ENCODE data around the gene HSPA12A. TPM values are rescaled to one million over a fixed set of nuclear protein-coding genes. Genes with fewer than 3 reads are reported as not detected.

HSPA12A gene
- total and polyA plus RNA-seq, 4 donors, result 2.0 to 9.8 (median 5.0) TPM

GRCh38 chr10:116780691-116781205 is 38.4 kb upstream of the HSPA12A start:
- no peaks in the 10 kb centered on the region for H3K27me3 ChIP-seq (ENCODE audit: control insufficient read depth in 3 of 3, insufficient read depth in 3 of 3, low read length in 2 of 3)
- no peak for ATAC-seq (ENCODE audit: insufficient read depth, low FRiP score)
- WGBS, 2 donors, result 92 to 93% methylated on average over 3 of the region's 3 CpGs
- no peak for TF ChIP-seq CTCF (IDR thresholded peaks at IDR 0.05; ENCODE audit: control extremely low read depth, extremely low read depth)
- DNase-seq, result no peak
- H3K27ac ChIP-seq (ENCODE audit: low read depth in 1 of 2, low read length in 1 of 2), result no peak overlapping the region
- no peaks in the 10 kb centered on the region for H3K4me1 ChIP-seq (ENCODE audit: control insufficient read depth in 5 of 5, insufficient read depth in 5 of 5, low read length in 5 of 5)
- no peak overlapping the region for H3K9ac ChIP-seq (ENCODE audit: insufficient read depth in 1 of 2, low read length in 2 of 2)
- no peaks in the 10 kb centered on the region for H3K9me3 ChIP-seq (ENCODE audit: control insufficient read depth in 4 of 4, insufficient read depth in 3 of 4, low read length in 3 of 4)
- no peak overlapping the region for H3K4me3 ChIP-seq
- H3K36me3 ChIP-seq (ENCODE audit: control insufficient read depth in 4 of 4, insufficient read depth in 4 of 4, low read length in 4 of 4), result no peaks in the 10 kb centered on the region

- 85 to 88% methylated on average over 16 of the region's 16 CpGs for WGBS, 2 donors
Measured at GRCh38 chr10:116779076-116779687, 36.8 kb upstream of the HSPA12A start.

GRCh38 chr10:116777006-116777405 is 34.6 kb upstream of the HSPA12A start:
- no peaks in the 10 kb centered on the region for H3K27me3 ChIP-seq (ENCODE audit: control insufficient read depth in 3 of 3, insufficient read depth in 3 of 3, low read length in 2 of 3)
- H3K9ac ChIP-seq (ENCODE audit: insufficient read depth in 1 of 2, low read length in 2 of 2), result no peak overlapping the region
- DNase-seq, result no peak
- H3K4me3 ChIP-seq, result no peak overlapping the region
- no peak for TF ChIP-seq CTCF (IDR thresholded peaks at IDR 0.05; ENCODE audit: control extremely low read depth, extremely low read depth)
- peaks cover 0 to 6% (median 0%) of the 10 kb centered on the region in 5 donors for H3K4me1 ChIP-seq (ENCODE audit: control insufficient read depth in 5 of 5, insufficient read depth in 5 of 5, low read length in 5 of 5)
- H3K36me3 ChIP-seq (ENCODE audit: control insufficient read depth in 4 of 4, insufficient read depth in 4 of 4, low read length in 4 of 4), result no peaks in the 10 kb centered on the region
- ATAC-seq (ENCODE audit: insufficient read depth, low FRiP score), result no peak
- H3K27ac ChIP-seq (ENCODE audit: low read depth in 1 of 2, low read length in 1 of 2), result no peak overlapping the region
- H3K9me3 ChIP-seq (ENCODE audit: control insufficient read depth in 4 of 4, insufficient read depth in 3 of 4, low read length in 3 of 4), result no peaks in the 10 kb centered on the region
- WGBS, 2 donors, result 73 to 90% methylated on average over 8 of the region's 8 CpGs

More at GRCh38 chr10:116779076-116779687, 36.8 kb upstream of the HSPA12A start:
- DNase-seq (no peak), ATAC-seq (ENCODE audit: insufficient read depth, low FRiP score) (no peak)
- no peak overlapping the region for H3K4me3 ChIP-seq
- H3K9ac ChIP-seq (ENCODE audit: insufficient read depth in 1 of 2, low read length in 2 of 2), result no peak overlapping the region
- no peak overlapping the region for H3K27ac ChIP-seq (ENCODE audit: low read depth in 1 of 2, low read length in 1 of 2)
- no peak for TF ChIP-seq CTCF (IDR thresholded peaks at IDR 0.05; ENCODE audit: control extremely low read depth, extremely low read depth)
- H3K36me3 ChIP-seq (ENCODE audit: control insufficient read depth in 4 of 4, insufficient read depth in 4 of 4, low read length in 4 of 4), result no peaks in the 10 kb centered on the region
- no peaks in the 10 kb centered on the region for H3K9me3 ChIP-seq (ENCODE audit: control insufficient read depth in 4 of 4, insufficient read depth in 3 of 4, low read length in 3 of 4)
- H3K4me1 ChIP-seq (ENCODE audit: control insufficient read depth in 5 of 5, insufficient read depth in 5 of 5, low read length in 5 of 5), result peaks cover 0 to 6% (median 0%) of the 10 kb centered on the region in 5 donors
- no peaks in the 10 kb centered on the region for H3K27me3 ChIP-seq (ENCODE audit: control insufficient read depth in 3 of 3, insufficient read depth in 3 of 3, low read length in 2 of 3)
